ENCODE data around the gene COA4. TPM values are rescaled to one million over a fixed set of nuclear protein-coding genes. Genes with fewer than 3 reads are reported as not detected.
A peak's percentile ranks its signal among the peaks of the same experiment; 100 is the strongest.

Gene COA4
- total RNA-seq, 1 donor from 2014 or later = 41.6 TPM

DNA sequence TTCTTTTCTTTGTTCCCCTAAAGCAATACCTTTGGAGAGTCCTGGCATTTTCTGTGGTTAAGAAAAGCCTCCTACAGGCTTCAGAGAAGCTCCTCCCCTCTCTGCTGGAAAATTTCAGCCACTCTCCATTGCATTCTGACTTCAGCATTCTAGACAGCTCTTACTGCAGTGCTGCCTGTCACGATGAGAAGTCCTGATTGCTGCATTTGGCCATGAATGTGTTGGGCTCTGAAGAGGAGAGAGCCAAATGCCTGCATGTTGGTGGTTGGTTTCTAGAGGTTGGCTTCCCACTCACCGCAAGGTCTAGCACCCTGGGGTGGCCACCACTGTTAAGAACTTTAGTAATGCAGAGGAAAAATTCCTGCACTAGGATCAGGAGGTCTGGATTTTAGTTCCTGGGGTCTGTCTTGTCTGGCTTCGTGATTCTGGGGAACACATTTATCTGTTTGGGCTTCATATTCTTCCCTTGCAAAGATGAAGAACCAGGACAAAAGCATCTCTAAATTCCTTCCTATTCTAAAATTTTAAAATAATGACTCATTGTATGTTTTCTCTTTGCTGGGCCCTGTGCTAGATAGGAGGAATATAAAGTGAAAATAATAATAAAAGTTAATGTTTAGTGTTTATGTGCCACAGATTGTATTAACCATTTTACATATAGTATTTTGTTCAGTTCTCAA, 38.1 kb downstream of the COA4 start:
- H3K4me1 ChIP-seq = no peaks in the 10 kb centered on the region
- peaks cover 17% of the 10 kb centered on the region for H3K36me3 ChIP-seq
- no peak for TF ChIP-seq CTCF (IDR thresholded peaks at IDR 0.05)
- no peak overlapping the region for H3K27ac ChIP-seq
- intact Hi-C loops (cut with DNase I) = no loop called here
- H3K27me3 ChIP-seq (ENCODE audit: low read depth) = no peaks in the 10 kb centered on the region
- DNase-seq (no peak), ATAC-seq (no peak)
- no peak overlapping the region for H3K4me3 ChIP-seq
- no peaks in the 10 kb centered on the region for H3K9me3 ChIP-seq

- Histone ChIP-seq H3K27ac (no peak overlapping the region), H3K27me3 (ENCODE audit: low read depth) (no peaks in the 10 kb centered on the region), H3K4me1 (no peaks in the 10 kb centered on the region), H3K36me3 (peaks cover 27% of the 10 kb centered on the region), H3K4me3 (no peak overlapping the region), H3K9me3 (no peaks in the 10 kb centered on the region)
- TF ChIP-seq CTCF (IDR thresholded peaks at IDR 0.05) = no peak
- ATAC-seq = peak in 1 of 2 donors; percentile 41
- DNase-seq = no peak
- intact Hi-C loops (cut with DNase I) = no loop called here
Measured at GRCh38 chr11:73833067-73833466, 43.6 kb downstream of the COA4 start.

GRCh38 chr11:73830261-73830660, 46.4 kb downstream of the COA4 start:
- H3K27me3 ChIP-seq (ENCODE audit: low read depth) = no peaks in the 10 kb centered on the region
- no peak overlapping the region for H3K4me3 ChIP-seq
- no peak overlapping the region for H3K27ac ChIP-seq
- intact Hi-C loops (cut with DNase I) = no loop called here
- no peaks in the 10 kb centered on the region for H3K9me3 ChIP-seq
- DNase-seq (no peak), ATAC-seq (no peak)
- H3K36me3 ChIP-seq = peaks cover 41% of the 10 kb centered on the region
- H3K4me1 ChIP-seq = no peaks in the 10 kb centered on the region
- no peak for TF ChIP-seq CTCF (IDR thresholded peaks at IDR 0.05)

Other genes with a start within 250 kb of the COA4 start
- gene PLEKHB1, start 230.3 kb downstream of the COA4 start, total RNA-seq = 35.4 TPM
- 128 TPM for gene RAB6A, start 115.8 kb downstream of the COA4 start, total RNA-seq
- 26.5 TPM for gene MRPL48, start 89.0 kb downstream of the COA4 start, total RNA-seq
- 15.2 TPM for gene PAAF1, start 153 bp upstream of the COA4 start, total RNA-seq
- gene DNAJB13, start 74.2 kb upstream of the COA4 start, total RNA-seq = 7.5 TPM
- 83.5 TPM for gene UCP2, start 106.0 kb upstream of the COA4 start, total RNA-seq
- gene UCP3, start 132.2 kb upstream of the COA4 start, total RNA-seq = 3.1 TPM